Kidney epithelial cell (primary cell): ENCODE results near the gene UBALD2. TPM values are rescaled to one million over a fixed set of nuclear protein-coding genes. Genes with fewer than 3 reads are reported as not detected.
"Not testable (repeated sequence)": the region's sequence is repeated elsewhere in the genome, so short reads cannot be mapped to it uniquely, and the experiment has no call there.

Experiments
- DNase-seq: peaks from one replicate; pipeline ENCODE4 v3.0.0-alpha.2; 2010; ENCODE audit warnings: low read depth
- H3K27me3 ChIP-seq: 2 replicates; pipeline ENCODE4 v1.6.0; 2011; ENCODE audit warnings: low read length; ENCODE audit not compliant: control insufficient read depth, insufficient read depth
- H3K36me3 ChIP-seq: 2 replicates; pipeline ENCODE4 v1.5.1; 2011; ENCODE audit warnings: low read length; ENCODE audit not compliant: control insufficient read depth, insufficient read depth
- H3K4me3 ChIP-seq: 2 replicates; pipeline ENCODE4 v1.5.1; 2011; ENCODE audit warnings: low read depth, mild to moderate bottlenecking, control low read depth, low read length
- total RNA-seq: library from RNA; depleted of rRNA; stranded (reverse); fragments of >200 nt; gene quantifications from 2 replicates; pipeline ENCODE4 v1.2.3, GENCODE V29; 2015
- TF ChIP-seq, protein P1 (sequence below): IDR thresholded peaks from 2 replicates; pipeline ENCODE4 v1.5.1; 2011; ENCODE audit warnings: mild to moderate bottlenecking, moderate library complexity, low read length, control low read depth, inconsistent platforms; ENCODE audit not compliant: insufficient read depth, poor library complexity, severe bottlenecking

The UBALD2 gene
- total RNA-seq, 1 donor from 2014 or later: 28.5 TPM

DNA sequence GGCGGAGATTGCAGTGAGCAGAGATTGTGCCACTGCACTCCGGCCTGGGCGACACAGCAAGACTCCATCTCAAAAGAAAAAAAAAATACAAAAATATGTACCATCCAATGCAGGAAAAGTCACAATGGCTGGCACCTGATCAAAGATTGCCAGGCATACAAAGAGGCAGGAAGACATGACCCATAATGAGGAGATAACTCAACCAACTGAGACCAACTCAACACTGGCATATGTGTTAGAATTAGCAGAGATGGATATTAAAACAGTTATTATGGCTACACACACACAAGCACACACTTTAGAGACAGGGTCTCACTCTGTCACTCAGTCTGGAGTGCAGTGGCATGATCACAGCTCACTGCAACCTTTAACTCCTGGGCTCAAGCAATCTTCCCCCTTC, 32.3 kb downstream of the UBALD2 start:
- H3K36me3 ChIP-seq: no peaks in the 10 kb centered on the region
- H3K4me3 ChIP-seq: no peak overlapping the region
- TF ChIP-seq, protein P1, sequence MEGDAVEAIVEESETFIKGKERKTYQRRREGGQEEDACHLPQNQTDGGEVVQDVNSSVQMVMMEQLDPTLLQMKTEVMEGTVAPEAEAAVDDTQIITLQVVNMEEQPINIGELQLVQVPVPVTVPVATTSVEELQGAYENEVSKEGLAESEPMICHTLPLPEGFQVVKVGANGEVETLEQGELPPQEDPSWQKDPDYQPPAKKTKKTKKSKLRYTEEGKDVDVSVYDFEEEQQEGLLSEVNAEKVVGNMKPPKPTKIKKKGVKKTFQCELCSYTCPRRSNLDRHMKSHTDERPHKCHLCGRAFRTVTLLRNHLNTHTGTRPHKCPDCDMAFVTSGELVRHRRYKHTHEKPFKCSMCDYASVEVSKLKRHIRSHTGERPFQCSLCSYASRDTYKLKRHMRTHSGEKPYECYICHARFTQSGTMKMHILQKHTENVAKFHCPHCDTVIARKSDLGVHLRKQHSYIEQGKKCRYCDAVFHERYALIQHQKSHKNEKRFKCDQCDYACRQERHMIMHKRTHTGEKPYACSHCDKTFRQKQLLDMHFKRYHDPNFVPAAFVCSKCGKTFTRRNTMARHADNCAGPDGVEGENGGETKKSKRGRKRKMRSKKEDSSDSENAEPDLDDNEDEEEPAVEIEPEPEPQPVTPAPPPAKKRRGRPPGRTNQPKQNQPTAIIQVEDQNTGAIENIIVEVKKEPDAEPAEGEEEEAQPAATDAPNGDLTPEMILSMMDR: no peak
- no peak for DNase-seq
- H3K27me3 ChIP-seq: no peaks in the 10 kb centered on the region

DNA sequence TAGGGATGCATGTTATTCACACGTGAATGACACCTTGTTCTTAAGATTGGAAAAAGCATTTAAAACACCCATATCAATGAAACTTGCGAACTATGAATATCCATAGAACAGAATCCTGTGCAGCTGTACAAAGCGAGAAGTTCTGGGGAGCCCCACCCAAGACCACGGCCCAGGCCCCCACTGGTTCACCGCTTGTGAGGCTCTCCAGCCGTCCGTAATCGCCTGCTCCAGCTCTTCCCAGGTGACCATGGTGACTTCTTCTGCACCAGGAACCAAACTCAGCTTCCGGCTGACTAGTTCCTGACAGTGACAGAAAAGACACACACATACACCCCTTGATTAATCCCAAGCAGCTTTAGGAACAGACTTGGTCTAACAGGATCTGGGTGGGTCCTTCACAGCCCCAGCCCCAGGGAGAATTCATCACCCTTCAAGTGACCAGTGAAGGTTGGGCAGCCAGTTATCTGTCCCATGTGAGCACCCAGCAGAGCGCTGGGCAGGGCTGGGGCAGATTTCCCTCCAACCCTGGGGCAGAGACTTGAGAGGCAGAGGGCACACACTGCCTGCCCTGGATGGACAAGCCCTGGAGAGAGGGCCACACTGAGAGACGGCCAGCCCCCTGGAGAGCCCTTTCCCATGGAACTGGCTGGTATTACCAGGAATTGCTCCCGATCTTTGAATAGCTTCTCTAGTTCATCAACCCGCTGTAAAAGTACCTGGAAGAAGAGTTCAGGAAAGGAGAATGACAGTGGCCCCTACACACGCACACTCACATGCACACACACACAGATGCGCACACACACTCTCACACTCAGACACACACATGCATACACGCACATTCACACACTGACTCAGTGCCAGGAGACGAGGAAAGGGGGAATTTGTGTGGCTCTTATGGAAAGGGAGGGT, 39.3 kb downstream of the UBALD2 start:
- no peaks in the 10 kb centered on the region for H3K36me3 ChIP-seq
- no peak for DNase-seq
- TF ChIP-seq, protein P1: no peak
- H3K27me3 ChIP-seq: no peaks in the 10 kb centered on the region
- no peak overlapping the region for H3K4me3 ChIP-seq

DNA sequence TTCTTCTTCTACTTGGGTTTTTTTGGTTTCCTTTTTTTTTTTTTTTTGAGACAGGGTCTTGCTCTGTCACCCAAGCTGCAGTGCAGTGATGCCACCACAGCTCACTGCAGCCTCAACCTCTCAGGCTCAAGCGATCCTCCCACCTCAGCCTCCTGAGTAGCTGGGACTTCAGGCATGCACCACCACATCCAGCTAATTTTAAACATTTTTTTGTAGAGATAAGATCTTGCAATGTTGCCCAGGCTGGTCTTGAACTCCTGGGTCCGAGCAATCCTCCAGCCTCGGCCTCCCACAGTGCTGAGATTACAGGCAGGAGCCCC, 39.9 kb downstream of the UBALD2 start:
- not testable (repeated sequence) for H3K4me3 ChIP-seq, H3K36me3 ChIP-seq, H3K27me3 ChIP-seq, DNase-seq

DNA sequence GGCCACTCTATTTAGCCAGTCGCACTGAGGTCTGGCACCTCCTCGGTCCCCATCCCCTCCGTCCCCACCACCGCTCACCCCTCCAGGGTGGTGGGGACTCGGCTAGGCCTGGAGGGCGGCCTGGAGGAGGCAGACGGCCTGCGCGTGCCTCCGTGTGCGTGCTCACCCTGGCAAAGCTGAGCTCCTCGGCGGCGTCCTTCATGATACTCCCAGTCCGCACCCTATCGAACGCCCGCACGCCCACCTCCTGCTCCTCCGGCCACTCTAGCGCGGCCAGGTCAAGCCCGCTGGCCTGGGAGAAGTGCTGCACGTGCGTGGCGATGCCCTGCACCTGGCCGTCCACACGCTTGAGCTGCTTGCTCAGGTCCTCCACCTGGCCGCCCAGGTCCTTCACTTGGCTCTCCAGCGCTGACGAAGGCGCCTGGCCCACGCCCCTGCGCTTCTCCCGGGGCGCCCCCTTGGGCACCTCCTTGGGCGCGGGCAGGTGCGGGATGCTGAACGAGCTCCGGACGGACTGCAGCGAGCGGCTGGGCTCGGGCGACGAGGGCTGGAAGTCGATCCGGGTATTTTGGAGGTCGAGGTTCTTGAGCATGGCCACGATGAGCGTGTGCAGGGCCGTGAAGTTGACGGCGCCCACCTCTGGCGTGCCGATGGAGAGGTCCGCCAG, 42.3 kb downstream of the UBALD2 start:
- Histone ChIP-seq H3K36me3 (no peaks in the 10 kb centered on the region), H3K4me3 (no peak overlapping the region), H3K27me3 (no peaks in the 10 kb centered on the region)
- no peak for DNase-seq
- TF ChIP-seq, protein P1: no peak

DNA sequence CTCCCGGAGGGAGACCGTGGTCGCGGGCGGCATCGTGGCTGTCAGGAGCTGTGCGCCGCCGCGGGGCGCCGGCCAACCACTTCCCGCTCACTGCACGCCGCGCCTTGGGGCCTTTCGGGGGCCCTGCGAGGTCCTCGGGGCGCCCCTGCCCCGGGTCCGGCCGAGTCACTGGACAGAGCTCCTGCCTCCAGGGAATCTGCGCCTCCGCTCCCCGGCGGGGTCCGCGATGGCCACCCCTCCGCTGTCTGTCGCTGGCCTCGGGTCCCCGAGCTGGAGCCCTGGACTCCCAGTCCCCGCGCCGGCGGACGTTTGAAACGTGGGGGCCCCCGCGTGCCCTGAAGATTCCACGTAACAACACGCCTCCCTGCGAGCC, 42.8 kb downstream of the UBALD2 start, which contains the start of gene QRICH2:
QRICH2 (minus strand) TSS at position 311 of the 373 bp plus-strand sequence; CDS start at position 33, 278 bp downstream.
- no peak within 1 kb of the TSS for H3K4me3 ChIP-seq
- peaks cover 2% of the 10 kb centered on the region for H3K36me3 ChIP-seq
- DNase-seq: no peak
- H3K27me3 ChIP-seq: no peaks in the 10 kb centered on the region
- TF ChIP-seq, protein P1: no peak

DNA sequence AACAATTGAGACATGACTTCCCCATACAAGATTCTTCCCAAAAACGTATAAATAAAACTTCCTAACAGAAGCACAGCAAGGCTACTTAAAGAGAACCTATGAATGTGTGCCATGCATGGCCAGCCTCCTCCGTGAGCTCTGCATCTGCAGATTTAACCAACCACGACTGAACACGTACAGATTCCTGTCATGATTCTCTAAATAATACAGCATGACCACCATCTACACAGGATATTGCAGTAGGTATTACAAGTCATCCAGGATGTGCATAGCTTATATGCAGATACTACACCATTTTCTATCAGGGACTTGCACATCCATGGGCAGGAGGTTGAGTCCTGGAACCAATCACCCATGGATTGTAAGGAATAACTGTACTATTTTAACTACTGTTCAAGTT, 44.3 kb downstream of the UBALD2 start:
- DNase-seq: no peak
- Histone ChIP-seq H3K4me3 (no peak overlapping the region), H3K36me3 (peaks cover 2% of the 10 kb centered on the region), H3K27me3 (no peaks in the 10 kb centered on the region)
- TF ChIP-seq, protein P1: no peak
